HG03442 (cell line): ENCODE measurements around the gene CROCC.
"Not testable (repeated sequence)": the region's sequence is repeated elsewhere in the genome, so short reads cannot be mapped to it uniquely, and the experiment has no call there.

Experiments used
- ATAC-seq: cut with Tn5 transposase; IDR thresholded peaks from one replicate; pipeline ENCODE4 v1.9.1; 2021; ENCODE audit warnings: mild to moderate bottlenecking, moderate library complexity; ENCODE audit not compliant: unreplicated experiment

Gene CROCC

GRCh38 chr1:16913833-16914662 is 7.7 kb upstream of the CROCC start:
- peak; percentile 82 for ATAC-seq

GRCh38 chr1:16914928-16915626 is 6.7 kb upstream of the CROCC start:
- ATAC-seq, result not testable (repeated sequence)

- ATAC-seq, result no peak
Observed at GRCh38 chr1:16915627-16915973, 6.1 kb upstream of the CROCC start.

GRCh38 chr1:16916036-16916880 is 5.5 kb upstream of the CROCC start:
- not testable (repeated sequence) for ATAC-seq

GRCh38 chr1:16918371-16918770 is 3.4 kb upstream of the CROCC start:
- no peak for ATAC-seq

- not testable (repeated sequence) for ATAC-seq
Observed at GRCh38 chr1:16918936-16919665, 2.6 kb upstream of the CROCC start.

- ATAC-seq, result no peak
Observed at GRCh38 chr1:16920951-16921350, 780 bp upstream of the CROCC start.

GRCh38 chr1:16922466-16922865 is 735 bp downstream of the CROCC start:
- ATAC-seq, result no peak

GRCh38 chr1:16922885-16923431 is 1.2 kb downstream of the CROCC start:
- no peak for ATAC-seq

GRCh38 chr1:16924216-16924918 is 2.6 kb downstream of the CROCC start:
- no peak for ATAC-seq

- ATAC-seq, result no peak
Observed at GRCh38 chr1:16924919-16925477, 3.3 kb downstream of the CROCC start.

- no peak for ATAC-seq
Observed at GRCh38 chr1:16925635-16926490, 4.1 kb downstream of the CROCC start.

GRCh38 chr1:16926491-16927073 is 4.9 kb downstream of the CROCC start:
- ATAC-seq, result no peak

- no peak for ATAC-seq
Observed at GRCh38 chr1:16927256-16927655, 5.5 kb downstream of the CROCC start.

GRCh38 chr1:16927711-16928485 is 6.2 kb downstream of the CROCC start:
- ATAC-seq, result no peak

GRCh38 chr1:16929146-16930041 is 7.7 kb downstream of the CROCC start:
- not testable (repeated sequence) for ATAC-seq
